Fibroblast of lung (primary cell): ENCODE data around the gene PRDX4.

Experiments used
- EZH2 ChIP-seq: IDR thresholded peaks from 2 replicates; pipeline ENCODE4 v1.5.1; 2012; ENCODE audit warnings: low read length, control low read depth, mild to moderate bottlenecking; ENCODE audit errors: missing control alignments
- TF ChIP-seq, protein P1 (sequence below), 2 donors: IDR thresholded peaks in 1 of 2; conservative IDR thresholded peaks in 1 of 2; 1 replicate in 1 of 2; 2 replicates in 1 of 2; pipeline ENCODE4 v1.5.1; 2011 to 2012; ENCODE audit warnings: low read length in 2 of 2, control low read depth in 1 of 2, inconsistent platforms in 1 of 2, low read depth in 1 of 2, mild to moderate bottlenecking in 1 of 2

DNA sequence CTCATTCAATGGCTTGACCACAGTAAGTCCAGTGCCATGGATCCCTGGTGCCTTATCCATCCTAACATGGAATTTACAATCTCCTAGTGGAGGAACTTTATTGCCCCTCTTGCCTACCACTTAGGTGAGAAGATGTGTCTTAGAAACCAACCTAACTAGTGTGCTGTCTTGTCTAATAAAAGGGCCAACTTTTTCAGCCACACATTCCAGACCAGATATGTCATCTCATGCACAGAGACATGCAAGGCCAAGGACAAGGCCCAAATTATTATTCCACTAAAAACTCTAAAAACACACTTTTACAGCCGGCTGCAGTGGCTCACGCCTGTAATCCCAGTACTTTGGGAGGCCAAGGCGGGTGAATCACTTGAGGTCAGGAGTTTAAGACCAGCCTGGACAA, 10.6 kb upstream of the PRDX4 start:
- TF ChIP-seq, protein P1, sequence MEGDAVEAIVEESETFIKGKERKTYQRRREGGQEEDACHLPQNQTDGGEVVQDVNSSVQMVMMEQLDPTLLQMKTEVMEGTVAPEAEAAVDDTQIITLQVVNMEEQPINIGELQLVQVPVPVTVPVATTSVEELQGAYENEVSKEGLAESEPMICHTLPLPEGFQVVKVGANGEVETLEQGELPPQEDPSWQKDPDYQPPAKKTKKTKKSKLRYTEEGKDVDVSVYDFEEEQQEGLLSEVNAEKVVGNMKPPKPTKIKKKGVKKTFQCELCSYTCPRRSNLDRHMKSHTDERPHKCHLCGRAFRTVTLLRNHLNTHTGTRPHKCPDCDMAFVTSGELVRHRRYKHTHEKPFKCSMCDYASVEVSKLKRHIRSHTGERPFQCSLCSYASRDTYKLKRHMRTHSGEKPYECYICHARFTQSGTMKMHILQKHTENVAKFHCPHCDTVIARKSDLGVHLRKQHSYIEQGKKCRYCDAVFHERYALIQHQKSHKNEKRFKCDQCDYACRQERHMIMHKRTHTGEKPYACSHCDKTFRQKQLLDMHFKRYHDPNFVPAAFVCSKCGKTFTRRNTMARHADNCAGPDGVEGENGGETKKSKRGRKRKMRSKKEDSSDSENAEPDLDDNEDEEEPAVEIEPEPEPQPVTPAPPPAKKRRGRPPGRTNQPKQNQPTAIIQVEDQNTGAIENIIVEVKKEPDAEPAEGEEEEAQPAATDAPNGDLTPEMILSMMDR (conservative IDR thresholded peaks at IDR 0.05 in 1 of 2, IDR thresholded peaks at IDR 0.05 in 1 of 2; ENCODE audit: low read depth in 1 of 2, low read length in 2 of 2): no peak
- no peak for TF ChIP-seq EZH2
